ENCODE measurements around the gene PRDM16.
"Not testable (repeated sequence)": the region's sequence is repeated elsewhere in the genome, so short reads cannot be mapped to it uniquely, and the experiment has no call there.

Gene PRDM16

DNA sequence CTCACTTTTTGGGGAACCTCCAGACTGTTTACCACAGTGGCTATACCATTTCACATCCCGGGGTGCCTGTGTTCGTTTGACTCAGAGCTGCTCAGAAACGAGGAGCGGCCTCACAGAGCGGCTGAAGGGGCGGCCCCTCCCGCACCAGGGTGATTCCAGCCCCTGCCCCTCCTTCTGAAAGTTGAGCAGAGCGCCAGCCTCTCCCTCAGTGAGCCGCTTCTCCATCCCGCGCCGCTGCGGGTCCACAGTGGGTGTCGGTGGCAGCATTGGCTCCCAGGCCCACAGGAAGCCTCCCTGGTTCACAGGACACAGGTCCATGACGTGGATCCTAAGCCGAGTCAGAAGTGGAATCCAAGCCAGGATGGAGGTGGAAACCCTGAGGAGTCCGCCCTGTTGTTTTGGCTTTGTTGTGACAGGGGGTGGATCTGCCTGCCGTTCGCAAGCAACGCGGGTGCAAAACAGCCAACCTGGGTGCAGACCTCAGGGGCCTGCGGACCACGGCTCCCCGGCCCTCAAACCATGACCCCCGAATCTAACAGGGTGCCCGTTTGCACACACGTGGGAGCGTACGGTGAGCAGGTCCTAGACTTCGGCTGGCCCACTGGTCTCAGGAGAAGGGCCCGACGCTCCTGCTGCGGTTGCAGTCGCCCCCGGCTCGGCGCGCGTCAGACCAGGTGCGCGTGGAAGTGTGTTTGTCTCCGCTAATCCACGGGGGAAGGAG lies 198.7 kb downstream of the PRDM16 start:
- no peak for ATAC-seq

DNA sequence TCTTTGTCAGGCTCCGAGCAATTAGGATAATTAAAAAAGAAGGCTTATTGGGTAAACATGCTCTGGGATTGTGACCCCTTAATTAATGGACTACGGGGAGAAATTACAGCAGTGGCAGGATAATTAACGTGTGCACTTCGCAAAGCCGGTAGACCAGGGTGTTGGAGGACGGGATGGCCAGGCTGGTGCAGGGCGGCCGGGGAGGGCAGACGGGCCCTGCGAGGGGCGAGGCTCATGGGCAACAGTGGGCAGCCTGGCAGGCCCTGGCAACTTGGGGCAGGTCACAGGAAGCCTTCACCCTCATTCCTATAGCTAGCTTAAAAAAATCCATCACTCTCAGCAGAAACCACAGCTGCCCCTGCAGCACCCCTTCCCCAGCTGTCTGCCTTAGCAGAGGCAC lies 199.3 kb downstream of the PRDM16 start:
- no peak for ATAC-seq

DNA sequence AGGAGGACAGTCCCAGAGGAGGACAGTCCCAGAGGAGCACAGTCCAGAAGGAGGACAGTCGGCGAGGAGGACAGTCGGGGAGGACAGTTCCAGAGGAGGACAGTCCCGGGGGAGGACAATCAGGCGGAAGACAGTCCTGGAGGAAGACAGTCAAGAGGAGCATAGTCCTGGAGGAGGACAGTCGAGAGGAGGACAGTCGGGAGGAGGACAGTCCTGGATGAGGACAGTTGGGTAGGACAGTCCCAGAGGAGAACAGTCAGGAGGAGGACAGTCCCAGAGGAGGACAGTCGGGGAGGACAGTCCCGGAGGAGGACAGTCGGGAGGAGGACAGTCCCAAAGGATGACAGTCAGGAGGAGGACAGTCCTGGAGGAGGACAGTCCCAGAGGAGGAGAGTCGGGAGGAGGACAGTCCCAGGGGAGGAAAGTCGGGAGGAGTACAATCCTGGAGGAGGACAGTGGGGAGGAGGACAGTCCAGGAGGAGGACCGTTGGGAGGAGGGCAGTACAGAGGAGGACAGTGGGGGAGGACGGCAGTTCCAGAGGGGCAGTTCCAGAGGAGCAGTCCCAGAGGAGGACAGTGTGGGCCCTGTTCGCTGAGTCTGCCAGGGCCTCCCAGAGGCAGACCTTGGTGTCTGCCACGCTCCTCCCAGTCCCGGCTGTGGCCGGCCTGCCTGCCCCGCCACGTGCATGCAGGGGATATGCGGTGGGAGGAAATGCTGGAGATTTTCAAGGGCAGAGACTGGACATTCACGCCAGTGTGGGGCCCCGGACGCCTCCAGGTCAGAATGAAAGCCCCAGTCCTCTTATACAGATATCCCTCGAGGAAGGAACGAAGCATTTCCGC lies 201.6 kb downstream of the PRDM16 start:
- ATAC-seq, result no peak

DNA sequence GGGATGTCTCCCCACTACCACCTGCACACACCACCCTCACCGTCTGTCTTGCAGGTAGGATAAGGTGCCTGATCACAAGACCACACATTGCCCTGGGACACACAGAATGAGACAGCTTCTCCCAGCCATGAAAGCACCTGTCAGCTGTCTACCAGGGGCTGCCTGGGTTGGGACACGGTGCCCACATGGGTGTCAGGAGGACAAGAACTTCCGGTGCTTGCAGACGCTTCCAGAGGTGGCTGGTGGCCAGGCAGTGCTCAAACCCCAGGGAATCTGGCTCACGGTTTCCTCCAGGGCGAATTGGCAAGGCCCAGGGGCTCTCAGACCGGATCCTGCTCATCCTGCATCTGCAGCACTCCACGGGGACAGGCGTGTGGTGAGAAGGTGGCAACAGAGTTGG lies 202.9 kb downstream of the PRDM16 start:
- ATAC-seq, result no peak

DNA sequence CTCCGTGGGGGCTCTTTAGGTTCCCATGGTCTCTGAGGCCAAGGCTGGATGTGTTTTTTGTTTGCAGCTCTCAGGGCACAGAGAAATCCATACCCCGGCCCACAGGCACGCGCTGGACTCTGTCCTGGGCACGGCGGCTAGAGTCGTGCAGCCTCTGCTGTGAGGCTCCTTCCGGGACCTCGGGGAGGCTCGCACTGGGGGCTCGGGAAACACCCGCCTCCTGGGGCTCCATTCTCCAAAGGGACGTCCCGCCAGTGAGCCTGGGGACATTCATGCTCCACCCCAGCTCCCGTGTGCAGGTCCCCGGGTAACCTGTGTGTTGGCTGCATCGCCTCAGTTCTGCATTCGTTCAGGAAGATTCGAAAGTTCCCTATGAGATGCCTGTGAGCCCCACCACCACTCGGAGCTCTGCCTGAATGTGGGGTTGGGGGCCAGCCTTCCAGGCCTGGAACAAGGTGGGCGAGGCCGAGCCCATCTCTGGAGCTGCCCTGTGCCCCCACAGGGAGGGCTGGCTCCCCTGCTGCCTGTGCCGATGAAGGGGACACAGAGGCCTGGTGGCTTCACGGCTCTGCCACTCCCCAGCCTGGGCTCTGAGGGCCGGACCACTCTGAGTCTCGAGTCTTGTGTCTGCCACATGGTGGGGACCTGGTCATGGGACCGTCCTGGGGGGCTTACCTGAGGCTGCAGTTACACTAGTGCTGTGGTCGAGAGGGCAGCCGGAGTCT lies 203.5 kb downstream of the PRDM16 start:
- ATAC-seq, result no peak

DNA sequence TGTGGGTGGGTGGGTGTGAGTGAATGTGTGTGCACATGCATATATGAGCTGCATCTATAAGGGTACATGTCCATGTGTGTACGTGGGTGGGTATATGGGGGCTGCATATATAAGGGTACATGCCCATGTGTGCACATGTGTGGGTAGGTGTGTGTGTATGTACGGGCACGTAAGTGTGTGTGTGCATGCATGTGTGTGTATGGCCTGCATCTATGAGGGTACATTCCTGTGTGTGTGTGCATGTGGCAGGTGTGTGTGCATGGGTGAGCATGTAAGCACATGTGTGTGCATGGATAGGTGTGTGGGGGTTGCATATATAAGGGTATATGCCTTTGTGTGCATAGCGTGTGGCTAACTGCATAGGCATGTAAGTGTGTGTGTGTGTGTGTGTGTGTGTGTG lies 204.4 kb downstream of the PRDM16 start:
- ATAC-seq, result no peak

DNA sequence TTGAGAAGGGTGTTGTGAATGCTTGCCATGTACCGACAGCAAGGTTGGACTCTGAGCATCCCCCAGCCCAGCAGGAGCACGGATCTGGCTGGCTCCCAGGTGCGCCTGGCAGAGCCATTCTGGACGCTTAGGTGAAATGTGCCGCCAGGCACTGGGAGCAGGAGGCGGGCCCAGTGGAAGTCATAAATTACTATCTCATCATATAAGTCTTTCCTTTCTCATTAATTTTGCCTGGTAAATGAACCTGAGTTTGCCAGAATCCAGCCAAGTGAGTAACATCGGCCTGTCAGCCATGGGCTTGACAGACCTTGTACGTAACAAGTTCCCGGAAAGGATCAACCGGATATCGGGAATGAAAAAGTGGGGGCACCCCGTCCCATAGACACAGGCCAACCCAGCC lies 206.0 kb downstream of the PRDM16 start:
- no peak for ATAC-seq

DNA sequence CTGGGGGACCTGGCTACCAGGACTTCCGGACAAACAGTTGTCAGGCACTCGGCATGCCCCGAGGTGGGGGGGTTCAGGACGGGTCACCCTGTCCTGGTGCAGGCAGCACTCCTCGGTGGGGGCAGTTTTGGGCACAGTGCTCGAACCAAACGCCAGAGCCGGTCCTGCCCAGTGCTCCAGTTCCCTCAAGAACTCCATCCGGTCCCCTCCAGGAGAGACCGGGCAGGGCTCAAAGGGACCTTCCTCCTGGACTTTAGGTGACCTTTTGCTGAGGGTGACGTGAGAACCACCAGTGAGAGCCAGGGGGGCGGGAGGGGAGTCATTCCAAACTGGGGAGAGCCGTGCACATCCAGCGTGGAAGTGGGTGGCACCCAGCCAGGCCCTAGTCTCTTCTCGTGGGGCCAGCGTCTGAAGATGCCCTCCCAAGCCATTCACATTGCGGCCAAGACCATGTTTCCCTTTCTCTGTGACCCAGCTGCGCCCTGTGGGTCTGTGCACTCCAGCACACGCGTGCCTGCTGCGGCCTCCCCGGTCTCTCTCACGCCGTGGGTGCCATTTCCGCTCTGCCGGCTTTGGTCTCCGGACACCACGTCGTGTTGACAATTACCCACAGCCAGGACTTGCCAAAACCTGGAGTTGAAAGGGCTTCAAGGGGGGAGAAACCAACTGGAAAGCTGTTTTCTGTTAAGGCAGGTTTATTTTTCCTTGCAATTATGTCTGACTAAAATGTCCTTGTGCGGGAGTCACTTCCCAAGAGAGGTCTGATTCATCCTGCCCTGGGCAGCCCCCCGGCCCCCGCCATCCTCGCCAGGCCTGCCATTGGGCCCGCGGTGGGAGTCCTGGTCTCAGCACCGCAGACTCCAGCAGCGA lies 206.7 kb downstream of the PRDM16 start:
- ATAC-seq, result no peak

DNA sequence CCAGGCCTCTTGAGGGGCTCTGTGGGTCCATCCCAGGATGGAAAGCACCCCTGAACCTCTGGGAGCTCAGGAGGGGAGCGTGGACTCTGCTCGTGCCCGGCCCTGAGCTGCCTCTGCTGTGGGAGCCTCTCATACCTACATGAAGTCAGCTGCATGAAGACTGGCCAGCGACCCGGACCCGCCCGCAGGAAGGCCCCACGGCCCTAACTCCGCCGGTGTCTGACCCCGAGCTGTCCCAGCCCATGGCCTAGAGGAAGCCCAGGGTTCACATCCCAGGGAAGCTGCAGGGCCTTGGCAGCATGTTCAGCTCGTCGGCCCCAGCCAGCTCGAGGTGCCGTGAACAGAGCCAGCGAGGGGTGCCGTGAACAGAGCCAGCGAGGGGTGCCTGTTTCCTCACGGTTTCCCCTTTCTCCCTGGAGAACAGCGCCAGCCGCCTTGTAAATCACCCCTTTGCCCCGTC lies 207.4 kb downstream of the PRDM16 start:
- ATAC-seq, result no peak

DNA sequence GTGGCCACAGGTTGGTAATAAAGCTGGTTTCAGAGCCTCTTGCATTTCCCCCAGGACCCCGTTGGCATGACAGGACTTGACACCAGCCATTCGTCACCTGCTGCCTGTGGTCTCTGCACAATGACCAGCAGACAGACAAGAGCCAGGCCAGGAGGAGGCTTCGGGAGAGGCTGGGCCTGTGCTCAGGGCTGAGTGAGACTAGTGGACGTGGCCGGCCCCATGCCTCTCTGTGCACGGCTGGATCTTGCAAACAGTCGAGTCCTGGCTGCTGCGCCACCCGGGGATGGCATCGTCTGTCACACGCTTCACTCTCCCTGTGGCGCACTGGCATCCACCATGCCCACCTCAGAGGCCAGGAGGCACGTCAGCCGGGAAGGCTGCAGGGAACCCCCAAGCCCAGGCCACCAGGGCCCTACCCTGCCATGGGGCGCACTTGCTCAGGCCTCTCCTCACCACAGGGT lies 208.0 kb downstream of the PRDM16 start:
- ATAC-seq, result no peak

DNA sequence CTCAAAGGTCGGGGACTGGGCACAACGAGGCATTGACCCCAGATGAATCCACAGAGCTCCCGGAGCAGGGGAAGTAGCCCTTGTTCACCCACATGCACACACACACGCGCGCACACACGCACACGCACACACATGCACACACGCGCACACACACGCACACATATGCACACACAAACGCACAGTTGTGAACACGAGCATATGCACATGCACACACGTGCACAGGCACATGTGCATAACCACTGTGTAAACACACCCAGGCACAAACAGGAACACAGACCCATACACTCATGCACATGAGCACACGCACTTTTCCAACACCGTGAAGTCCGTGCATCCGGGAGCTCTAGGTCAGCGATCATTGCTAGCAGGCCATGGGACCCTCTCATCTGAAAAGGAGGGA lies 208.6 kb downstream of the PRDM16 start:
- ATAC-seq, result no peak

DNA sequence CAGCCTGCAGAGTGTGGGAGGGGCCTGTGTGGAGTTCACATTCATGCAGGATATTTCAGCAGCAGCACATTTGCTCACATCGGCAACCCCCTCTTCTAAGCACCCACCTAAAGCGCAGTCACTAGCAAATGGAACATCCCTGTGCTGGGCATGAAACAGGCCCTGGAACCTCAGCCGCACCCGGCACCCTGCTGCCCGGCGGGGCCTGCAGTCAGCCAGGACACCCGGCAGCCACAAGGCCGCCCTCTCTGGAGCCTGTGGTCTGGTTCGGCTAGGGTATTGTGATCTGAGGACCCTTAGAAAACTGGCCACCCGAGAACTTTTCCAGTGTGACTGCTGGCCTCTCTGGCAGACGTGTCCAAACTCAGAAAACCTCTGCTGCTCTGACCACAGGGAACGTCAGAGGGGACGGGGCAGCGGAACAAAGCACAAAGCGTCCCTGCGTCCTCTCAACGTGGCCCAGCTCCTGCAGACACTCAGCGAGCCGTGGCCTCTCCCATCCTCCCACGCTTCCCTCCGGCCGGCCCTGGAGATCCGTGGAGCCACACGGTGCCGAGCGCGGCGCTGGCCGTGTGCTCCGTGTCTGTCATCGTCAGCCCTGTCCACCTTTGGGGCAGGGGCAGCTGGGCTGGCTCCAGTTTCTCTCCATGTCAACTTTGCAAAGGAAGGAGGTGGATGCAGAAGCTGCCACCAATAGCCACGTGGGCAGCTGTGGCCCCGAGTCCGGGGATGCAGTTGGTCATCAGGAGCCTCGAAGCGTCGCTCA lies 209.6 kb downstream of the PRDM16 start:
- no peak for ATAC-seq

DNA sequence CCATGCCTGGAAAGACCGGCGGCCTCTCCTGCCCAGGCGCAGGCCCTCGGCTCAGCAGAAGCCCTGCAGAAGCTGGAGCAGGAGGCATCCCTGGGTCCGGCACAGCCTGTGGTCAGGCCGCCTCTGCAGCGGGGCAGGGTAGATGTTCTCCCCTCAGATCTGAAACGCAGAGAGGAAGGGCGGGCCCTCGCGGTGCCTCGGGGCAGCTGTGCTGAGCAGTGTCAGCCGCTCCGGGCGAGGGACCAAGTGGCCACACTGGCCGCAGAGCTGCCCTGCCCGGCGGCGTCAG lies 210.1 kb downstream of the PRDM16 start:
- no peak for ATAC-seq

DNA sequence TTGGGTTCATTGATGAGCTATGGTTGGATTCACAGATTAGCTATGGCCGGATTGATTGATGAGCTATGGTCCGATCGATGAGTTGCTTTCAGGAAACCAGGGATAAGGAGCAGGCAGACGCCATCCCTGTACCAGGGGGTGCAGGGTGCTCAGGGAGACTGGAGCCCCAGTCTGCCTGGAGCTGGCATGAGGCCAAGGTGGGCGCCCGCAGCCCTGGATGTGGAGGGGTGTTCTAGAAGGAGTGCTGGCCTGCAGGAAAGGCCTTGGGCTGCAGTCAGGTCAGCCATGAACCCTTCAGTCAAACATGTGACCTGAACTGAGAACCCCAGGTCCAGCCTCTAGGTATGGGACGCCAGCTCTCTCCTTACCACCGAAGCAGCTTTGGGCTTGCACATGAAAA lies 212.7 kb downstream of the PRDM16 start:
- no peak for ATAC-seq

DNA sequence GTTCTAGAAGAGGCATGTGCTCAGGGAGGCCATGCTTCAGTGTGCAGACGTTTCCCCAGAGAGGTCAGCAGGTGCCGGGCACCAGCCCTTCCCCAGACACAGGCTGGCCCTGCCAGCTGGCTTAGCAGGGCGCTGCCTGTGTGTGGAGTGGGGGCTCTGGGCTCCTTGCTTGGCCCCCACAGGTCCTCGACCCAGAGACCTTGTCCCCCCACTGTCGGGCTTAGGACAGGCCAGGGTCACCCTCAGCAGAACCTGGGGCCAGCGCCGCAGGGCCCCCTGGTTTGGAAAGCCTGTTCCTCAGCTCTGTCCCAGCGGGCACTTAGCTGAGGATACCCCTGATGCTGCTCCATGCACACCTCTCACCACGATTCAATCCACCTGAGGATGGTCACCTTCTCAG lies 213.2 kb downstream of the PRDM16 start:
- ATAC-seq, result no peak

DNA sequence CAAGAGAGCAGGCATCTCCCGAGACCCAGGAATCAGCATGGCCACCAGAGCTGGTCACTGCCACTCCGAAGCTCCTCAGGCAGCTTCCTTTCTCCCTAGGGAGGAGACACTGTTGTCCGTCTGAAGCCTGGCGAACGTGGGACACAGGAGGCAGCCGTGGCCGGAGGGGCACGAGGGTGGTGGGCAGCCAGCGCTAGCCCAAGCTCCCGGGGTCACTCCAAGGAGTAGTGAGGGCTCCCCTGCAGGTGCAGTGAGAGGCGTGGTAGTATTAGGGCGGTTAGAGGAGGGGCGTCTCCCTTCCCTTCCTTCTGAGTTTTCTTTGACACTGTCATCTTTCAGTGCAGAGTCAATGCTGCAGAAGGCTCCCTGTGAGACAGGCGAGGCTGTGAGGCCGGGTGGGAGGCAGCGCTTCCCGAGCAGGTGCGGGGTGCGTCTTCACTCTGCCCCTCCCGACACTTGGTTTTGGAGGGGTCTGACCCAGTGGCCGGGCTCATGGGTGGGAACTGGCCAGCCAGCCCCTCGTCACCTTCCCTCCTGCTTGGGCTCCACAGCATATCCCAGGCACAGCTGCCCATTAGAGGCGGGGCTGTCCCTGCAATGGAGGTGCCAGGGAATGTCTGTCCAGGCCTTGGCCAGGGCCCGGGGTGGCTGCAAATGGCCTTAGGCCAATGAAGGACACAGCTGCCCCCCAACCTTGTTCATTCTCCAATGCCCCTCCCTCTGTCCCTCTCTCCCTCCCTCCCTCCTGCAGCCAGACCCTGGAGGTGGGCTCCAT lies 213.8 kb downstream of the PRDM16 start:
- no peak for ATAC-seq

DNA sequence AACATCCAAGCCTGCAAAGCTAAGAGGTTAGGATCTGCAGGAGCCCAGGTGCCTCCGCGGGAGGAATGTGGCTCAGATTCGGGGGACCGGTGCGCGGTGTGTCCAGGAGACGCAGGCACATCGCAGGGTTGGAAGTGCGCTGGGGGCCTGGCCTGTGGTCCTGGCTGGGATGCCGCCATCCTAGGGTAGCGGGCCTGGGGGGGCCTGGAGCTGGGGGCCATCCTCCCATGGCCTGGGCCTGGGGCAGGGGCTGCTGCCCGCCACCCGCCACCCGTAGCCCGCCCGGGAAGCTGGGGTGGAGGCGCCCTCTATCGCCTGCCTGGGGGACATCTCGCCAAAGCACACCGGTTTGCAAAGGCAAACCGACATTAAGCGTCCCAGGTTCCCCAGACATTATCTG lies 214.8 kb downstream of the PRDM16 start:
- ATAC-seq, result no peak

DNA sequence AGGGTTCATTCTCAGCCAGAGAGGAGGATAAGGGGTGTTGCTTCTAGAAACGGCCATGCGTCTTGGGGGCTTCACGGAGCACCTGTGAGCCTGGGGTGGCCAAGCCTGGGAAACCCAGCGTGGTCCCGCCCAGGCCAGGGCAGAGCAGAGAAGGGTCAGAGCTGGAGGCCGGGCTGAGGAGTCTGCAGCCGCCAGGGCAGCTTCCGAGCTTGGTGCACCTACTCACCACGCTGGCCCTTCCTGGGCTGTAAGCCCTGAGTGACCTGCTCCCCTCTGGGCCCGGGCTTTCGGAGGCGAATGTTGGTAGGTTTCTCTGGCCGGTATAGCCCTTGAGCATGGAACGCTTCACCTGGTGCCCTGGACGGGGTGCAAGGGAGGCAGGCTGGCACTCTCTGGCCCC lies 215.7 kb downstream of the PRDM16 start:
- no peak for ATAC-seq

DNA sequence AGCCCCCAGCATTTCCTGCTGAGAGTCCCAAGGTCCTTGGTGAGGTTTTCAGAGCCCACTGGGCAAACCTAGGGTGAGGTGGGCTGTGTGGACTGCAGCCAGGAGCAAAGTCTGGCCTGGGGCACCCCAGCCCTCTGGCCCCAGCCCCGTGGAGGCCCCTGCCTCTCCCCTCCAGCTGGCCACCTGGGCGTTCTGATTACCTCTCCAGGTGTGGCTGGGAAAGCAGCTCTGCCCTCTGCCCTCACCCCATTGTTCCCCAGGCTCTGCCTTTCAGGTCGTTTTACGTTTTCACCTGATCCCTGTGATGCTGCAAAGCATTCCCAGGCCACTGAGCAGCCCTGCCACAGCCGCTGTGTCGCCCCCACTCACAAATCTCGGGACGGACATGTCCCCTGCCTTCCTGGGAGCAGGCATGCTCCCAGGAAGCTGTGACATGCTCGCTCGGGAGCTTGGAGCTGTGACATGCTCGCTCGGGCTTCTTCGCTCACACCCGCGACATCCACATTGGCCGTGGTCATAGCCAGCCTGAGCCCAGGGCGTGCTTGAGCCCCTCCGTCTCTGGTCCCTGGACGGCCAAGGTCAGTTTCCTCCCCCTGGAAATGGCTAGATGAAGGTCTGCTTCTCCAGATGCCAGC lies 216.2 kb downstream of the PRDM16 start:
- ATAC-seq, result no peak

DNA sequence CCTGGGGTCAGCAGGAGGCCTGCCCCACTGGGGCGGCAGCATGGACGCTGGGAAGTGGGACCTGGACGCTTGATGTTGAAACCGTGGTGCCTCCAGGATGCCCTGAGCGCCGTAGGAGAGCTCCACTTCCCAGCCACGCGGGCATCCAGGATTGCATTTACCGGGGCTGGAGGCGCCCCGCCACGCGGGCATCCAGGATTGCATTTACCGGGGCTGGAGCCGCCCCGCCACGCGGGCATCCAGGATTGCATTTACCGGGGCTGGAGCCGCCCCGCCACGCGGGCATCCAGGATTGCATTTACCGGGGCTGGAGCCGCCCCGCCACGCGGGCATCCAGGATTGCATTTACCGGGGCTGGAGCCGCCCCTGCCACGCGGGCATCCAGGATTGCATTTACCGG lies 218.1 kb downstream of the PRDM16 start:
- not testable (repeated sequence) for ATAC-seq

Data from activated CD4-positive, CD25-positive, alpha-beta regulatory T cell treated with anti-CD3 and anti-CD28 coated beads, Interleukin-2, amount 50 U/mL, for 24 hours (primary cell).